OCI-LY7 (cell line): ENCODE data around the gene SNRPD1.

Experiments used
- EZH2phosphoT487 ChIP-seq: fragments of 200-600 bp; sonication (generic); IDR thresholded peaks from 2 replicates; pipeline ENCODE4 v1.6.1; 2018; ENCODE audit warnings: low read depth, borderline replicate concordance, mild to moderate bottlenecking, mixed run types, antibody characterized with exemption, low read length, moderate library complexity, mixed read lengths
- TF ChIP-seq, protein P1 (sequence below): fragments of 200-600 bp; sonication (generic); conservative IDR thresholded peaks from 2 replicates; pipeline ENCODE4 v1.5.1; 2014; ENCODE audit warnings: mild to moderate bottlenecking, antibody characterized with exemption, low read length, moderate library complexity, mixed read lengths

DNA sequence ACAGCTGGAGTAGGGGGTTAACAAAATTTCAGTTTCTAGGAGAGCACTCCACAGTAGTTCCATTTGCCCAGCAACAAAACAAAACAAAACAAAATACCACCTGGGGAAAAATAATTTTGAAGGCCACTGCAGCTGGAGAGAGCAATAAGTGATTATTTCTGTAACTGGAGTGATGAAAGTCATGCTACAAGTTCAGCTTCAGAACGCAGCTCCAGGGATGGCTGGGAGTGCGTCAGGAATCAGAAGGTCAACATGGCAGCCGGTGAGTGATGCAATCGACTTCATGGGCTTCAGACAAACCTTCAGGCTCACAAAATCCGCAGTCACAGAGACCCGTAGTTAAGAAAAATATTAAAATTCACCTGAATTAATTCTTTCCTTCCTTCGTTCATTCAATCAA lies 51.5 kb downstream of the SNRPD1 start:
- TF ChIP-seq, protein P1, sequence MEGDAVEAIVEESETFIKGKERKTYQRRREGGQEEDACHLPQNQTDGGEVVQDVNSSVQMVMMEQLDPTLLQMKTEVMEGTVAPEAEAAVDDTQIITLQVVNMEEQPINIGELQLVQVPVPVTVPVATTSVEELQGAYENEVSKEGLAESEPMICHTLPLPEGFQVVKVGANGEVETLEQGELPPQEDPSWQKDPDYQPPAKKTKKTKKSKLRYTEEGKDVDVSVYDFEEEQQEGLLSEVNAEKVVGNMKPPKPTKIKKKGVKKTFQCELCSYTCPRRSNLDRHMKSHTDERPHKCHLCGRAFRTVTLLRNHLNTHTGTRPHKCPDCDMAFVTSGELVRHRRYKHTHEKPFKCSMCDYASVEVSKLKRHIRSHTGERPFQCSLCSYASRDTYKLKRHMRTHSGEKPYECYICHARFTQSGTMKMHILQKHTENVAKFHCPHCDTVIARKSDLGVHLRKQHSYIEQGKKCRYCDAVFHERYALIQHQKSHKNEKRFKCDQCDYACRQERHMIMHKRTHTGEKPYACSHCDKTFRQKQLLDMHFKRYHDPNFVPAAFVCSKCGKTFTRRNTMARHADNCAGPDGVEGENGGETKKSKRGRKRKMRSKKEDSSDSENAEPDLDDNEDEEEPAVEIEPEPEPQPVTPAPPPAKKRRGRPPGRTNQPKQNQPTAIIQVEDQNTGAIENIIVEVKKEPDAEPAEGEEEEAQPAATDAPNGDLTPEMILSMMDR: no peak
- TF ChIP-seq EZH2phosphoT487: no peak
